ENCODE data around the gene CCL18. TPM values are rescaled to one million over a fixed set of nuclear protein-coding genes. Genes with fewer than 3 reads are reported as not detected.
"Not testable (repeated sequence)": the region's sequence is repeated elsewhere in the genome, so short reads cannot be mapped to it uniquely, and the experiment has no call there.

Gene CCL18, protein sequence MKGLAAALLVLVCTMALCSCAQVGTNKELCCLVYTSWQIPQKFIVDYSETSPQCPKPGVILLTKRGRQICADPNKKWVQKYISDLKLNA
- not detected in 2 replicates for total RNA-seq (2014; rRNA removed; shearing (Covaris generic))

DNA sequence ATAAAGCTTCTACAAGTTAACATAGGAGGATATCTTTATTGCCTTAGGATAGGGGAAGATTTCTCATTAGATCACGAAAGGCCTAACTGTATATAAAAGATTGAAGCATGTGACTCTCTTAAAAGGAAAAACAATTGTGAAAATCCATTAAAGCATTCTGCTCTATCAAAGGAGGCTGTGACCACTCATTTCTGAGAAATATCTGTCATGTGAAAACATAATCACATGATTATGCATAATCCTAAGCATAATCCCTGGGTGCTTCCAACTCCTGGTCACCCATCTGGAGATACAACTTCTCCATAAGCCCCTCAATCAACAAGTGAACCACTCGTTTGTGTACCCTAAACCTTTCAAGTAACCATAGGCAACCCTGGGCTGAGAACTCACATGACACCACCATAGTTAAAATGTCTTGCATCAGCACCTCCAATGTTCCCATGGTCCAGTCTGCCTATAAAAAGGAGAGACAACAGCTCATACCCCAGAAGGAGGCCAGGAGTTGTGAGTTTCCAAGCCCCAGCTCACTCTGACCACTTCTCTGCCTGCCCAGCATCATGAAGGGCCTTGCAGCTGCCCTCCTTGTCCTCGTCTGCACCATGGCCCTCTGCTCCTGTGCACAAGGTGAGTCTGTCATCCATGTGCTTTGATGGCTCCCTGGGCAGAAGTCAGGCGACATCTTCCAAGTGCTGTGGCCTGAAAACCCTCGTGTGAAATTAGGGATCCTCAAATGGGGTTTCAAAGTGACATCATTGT, at the start of gene CCL18:
CCL18 (plus strand) TSS at position 487 of the 756 bp plus-strand sequence; CDS start at position 558, 71 bp downstream.
- DNase-seq (ENCODE audit: low read depth): no peak

DNA sequence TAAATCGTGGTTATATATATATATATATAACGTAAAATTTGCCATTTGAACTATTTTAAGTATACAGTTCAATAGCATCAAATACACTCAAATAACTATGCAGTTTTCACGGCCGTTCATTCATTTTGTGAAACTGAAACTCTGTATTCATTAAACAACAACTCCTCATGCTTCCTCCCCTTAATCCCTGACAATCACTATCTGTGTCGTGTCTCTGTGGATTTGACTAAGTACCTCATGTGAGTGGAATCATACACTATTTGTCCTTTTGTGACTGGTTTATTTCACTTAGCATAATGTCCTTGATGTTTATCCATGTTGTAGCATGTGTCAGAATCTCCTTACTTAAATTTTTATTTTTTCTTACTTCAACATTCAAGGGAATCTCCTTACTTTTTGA, 49.1 kb upstream of the CCL18 start:
- DNase-seq (ENCODE audit: low read depth): no peak

DNA sequence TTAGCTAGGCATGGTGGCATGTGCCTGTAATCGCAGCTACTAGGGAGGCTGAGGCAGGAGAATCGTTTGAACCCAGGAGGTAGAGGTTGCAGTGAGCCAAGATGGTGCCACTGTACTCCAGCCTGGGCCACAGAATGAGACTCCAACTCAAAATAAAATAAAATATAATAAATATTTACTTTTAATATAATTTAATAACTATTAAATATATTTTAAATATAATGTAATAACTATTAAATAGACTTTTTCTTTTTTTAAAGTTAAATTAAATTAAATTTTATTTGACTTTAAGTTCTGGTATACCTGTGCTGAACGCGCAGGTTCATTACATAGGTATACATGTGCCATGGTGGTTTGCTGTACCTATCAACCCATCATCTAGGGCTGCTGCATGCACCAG, 48.2 kb upstream of the CCL18 start:
- not testable (repeated sequence) for DNase-seq (ENCODE audit: low read depth)

DNA sequence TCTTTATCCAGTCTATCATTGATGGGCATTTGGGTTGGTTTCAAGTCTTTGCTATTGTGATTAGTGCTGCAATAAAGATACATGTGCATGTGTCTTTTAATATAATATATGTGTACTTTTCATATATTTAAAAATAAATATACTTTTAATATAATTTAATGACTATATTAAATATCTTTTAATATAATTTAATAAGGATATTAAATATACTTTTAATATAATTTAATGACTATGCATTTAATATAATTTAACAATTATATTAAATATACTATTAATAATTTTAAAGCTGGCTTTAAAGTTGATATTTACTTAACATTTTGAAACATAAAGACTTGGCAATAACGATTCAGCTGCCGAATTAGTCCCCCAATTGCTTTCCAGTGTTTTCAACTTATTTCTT, 47.5 kb upstream of the CCL18 start:
- no peak for DNase-seq (ENCODE audit: low read depth)

DNA sequence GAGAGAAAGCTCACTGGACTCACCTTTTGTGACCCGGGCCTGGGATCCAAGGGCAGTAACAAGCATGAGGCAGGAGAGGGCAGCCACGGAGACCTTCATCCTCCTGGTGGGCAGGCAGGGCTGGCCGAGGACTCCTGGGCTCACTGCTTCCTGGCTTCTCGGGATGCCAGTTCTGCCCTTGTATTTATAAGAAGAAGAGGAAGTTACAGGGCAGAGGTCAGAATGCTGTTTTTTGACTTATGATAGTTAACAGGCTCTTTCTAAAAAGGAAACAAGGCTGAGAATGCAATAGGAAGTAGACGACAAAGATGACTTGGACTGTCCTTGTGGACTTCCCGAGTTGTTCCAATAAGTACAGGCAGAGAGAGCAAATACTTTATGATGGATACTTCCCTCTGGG, 46.3 kb upstream of the CCL18 start, which contains the start of gene CCL23:
CCL23 (minus strand) TSS at position 174 of the 400 bp plus-strand sequence; CDS start at position 99, 75 bp downstream.
- DNase-seq (ENCODE audit: low read depth): no peak

DNA sequence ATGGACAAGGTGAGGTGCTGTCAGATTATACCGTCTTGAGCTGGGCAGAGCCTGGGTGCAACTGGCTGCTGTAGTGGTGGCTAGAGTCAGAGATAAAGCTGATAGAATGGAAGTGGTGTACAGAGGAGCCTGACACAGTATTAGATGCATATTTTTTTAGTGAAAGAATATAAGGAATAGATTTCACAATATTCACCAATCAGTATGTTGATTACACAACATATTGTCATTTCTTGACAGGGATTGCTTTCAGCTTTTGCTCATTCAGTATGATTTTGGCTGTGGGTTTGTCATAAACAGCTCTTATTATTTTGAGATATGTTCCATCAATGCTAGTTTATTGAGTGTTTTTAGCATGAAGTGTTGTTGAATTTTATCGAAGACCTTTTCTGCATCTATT, 44.6 kb upstream of the CCL18 start:
- DNase-seq (ENCODE audit: low read depth): no peak

DNA sequence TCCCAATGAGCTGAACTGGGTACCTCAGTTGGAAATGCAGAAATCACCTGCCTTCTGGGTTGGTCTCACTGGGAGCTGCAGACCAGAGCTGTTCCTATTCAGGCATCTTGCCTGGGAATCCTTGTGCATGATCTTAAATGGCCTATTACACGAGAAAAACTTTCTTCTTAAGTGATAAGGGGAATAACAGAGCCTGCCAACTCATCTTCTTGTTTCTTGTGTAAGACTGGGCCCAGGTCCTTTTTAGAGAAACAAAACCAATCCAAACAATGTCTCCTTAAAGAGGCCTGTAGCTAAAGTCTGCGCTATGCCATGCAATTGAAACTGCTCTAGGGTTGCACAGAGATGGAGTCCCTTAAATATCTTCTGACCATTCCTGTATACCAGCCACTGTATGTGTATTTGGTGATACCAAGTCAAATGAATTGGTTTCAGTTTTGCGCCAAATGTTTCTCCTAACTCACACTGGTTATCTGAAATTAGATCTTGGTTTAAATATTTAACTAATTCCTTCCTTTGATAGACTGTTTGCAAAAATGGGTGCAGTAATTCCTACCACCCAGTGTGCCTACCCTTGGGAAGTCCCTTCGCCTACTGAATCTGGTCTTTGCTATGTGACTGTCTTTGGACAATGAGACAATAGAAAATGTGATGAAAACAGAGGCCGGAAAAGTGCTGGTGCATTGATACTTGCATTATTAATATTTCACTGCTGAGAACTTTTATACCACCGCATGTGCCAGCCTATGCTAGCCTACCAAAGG, 39.8 kb upstream of the CCL18 start:
- no peak for DNase-seq (ENCODE audit: low read depth)

DNA sequence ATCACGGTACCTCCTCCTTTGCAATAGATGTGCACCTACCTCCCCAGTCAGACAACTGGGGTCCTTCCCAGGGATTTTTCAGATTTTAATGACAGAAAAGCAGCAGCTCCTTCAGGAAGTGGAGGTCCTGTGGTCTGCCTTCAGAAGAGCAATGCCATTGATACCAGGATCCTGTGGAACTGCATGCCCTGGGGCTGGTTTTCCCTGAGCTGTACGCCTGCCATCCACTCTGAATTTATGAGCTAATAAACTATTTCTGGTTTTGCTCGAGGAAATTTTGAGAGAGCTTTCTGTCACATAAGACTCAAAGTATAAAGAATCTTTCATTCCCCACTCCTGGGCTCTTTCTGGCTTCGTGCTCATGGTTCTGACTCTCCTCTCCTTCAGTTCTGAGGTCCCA, 36.3 kb upstream of the CCL18 start:
- peak; percentile 9 for DNase-seq (ENCODE audit: low read depth)

DNA sequence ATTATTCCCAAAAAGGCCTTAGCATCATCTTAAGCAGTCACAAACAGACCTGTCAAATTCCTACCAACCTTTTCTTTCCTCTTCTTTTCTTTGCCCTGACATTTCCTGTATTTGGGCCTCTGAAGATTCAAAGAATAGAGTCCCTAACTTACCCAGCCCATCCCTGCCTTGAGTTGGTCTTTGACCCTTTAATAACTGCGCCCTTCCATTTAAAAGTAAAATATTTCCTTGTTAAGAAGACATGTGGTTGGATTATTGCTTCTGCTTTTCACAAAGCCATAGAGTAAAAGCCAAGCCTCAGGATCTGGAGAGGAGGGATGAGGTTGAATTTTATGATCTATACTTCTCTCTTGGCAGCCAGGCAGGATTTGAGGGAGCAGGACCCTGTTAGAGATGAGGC, 33.1 kb upstream of the CCL18 start:
- DNase-seq (ENCODE audit: low read depth): no peak

DNA sequence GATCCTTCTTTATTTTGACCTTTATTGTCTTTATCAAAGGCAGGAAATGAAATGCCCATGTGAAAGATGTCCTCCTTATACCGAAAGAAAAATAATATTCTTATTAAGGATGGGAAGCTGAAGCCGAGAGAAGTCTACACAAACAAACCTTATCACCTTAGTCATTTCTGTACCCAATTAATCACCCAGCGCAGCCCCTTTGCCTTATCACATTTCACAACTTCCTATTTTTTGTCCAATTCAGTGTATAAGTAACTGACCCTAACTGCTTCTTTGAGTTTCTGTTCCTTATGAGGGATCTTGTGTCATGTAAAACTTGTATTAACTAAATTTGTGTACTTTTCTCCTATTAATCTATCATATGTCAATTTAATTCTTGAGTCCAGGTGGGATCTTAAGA, 29.9 kb upstream of the CCL18 start:
- no peak for DNase-seq (ENCODE audit: low read depth)

DNA sequence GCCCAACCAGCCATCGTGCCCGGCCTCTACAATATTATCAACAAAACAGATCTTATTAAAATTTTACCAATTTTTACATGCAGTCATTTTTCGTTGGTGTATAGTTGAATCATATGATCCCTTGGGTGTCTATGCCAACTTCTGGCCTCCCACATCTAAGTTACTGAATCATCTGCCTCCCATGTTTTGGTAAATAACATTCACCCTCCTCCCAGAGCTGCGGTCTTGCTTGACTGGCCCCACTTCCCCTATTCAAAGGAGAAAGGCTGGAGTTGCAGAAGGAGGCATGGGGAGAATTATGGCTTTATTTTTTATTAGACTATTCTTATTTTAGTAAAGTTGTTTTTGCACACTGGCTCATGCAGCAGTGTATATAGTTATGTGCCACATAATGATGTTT, 27.8 kb upstream of the CCL18 start:
- no peak for DNase-seq (ENCODE audit: low read depth)

DNA sequence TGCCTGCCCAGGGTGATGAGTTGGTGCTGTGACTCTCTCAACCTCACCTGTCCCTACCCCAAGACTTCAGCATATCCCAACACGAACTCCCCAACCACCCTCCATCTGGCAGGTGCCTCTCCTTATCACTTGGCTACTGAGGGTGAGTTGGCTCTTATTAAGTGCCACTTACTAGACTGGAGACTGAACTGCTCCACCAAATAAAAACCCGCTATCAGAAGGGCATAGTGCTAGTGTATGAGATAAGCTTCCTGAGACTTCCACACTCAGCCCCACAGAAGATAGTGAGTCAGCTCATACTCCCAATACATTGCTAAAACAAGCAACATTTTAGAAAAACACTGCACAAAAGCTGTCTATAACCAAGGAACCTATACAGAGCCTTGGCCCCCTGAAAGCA, 16.0 kb upstream of the CCL18 start:
- no peak for DNase-seq (ENCODE audit: low read depth)

DNA sequence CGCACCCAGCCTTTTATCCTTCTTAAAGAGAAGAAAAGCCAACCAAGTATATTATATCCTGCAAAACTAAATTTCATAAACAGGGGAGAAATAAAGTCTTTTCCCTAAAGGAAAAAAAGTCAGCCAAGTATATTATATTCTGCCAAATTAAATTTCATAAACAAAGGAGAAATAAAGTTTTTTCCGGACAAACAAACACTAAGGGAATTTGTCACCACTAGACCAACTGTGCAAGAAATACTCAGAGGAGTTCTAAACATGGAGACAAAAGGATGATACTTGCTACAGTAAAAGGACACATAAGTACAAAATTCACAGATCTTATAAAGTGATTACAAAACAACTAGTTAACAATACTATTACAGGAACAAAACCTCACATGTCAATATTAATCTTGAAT, 14.4 kb upstream of the CCL18 start:
- no peak for DNase-seq (ENCODE audit: low read depth)

DNA sequence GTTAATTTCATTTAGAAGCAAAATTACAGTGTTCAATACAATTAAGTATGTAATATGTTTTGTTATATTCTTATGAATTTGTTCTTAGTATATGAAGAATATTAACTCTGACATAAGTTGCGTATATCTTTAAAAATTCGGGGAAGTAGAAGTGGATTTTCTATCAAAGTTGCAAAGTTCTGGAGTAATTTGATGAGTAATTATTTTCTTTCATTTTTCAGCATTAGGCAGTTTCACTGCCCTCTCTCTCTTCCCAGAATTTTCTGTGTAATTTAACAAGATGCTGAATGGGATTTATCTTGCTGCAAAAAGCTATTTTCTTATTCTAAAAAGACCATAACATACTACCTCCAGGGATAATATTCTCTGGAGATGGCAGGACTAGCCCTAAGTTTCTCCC, 8.9 kb upstream of the CCL18 start:
- no peak for DNase-seq (ENCODE audit: low read depth)

DNA sequence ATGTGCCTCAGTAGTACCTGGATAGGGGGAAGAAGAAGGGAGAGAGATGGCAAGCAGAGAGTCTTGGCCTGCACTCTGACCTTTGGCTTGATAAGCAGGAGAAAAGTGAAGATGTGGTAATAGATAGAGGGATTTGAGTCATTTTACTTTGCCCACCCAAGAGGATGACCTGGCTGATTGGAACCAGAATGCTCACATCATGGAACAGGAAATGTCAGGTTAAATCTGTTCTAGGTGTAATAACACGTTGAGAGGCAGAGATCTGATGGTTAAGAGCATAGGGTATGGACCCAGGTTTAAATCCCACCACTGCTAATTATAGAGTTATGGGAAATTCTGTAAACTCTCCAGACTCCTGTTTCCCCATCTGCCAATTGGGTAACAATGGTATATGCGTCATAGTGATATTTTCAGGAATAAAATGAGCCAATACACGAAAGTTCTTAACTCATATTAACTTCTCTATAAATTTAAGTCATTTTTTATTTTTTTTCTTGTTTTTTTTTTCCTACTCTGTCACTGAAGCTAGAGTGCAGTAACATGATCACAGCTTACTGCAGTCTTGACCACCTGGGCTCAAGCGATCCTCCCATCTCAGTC, 8.1 kb upstream of the CCL18 start:
- DNase-seq (ENCODE audit: low read depth): no peak

DNA sequence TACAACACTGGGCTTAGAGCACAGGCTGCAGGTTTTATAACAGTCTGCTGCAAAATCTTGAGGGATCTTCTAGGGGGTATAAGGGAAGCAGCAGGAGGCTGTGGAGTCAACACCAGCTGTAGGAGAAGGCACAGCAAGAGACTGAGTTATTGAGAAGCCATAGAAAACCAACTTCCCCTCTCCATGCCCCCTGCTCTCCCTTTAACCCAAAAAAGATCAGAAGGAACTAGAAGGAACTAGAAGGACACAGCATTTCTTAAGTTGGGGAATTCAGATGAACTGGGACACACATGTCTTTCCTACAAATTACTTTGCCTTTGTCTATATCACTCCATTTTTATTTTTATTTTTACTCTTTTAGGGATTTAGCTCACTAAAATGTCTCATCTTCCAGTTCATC, 6.2 kb upstream of the CCL18 start:
- no peak for DNase-seq (ENCODE audit: low read depth)

DNA sequence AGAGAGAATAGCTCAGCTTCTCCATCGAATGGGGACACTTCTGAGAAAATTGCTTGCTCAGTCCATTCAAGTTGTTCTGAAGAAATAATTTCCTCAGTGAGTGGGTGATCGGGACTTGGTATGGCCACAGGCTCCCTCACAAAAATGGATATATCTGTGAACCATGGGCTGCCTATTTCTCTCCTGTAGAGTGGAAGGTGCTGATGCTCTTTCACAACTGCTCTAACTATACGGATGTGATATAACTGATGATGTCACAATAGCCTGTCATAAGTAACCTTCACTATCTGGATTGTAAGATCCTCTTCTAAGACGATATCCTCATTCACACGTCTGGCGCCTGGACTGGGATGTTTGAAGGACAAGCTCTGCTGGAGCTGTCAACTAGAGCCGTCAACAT, 4.7 kb upstream of the CCL18 start:
- DNase-seq (ENCODE audit: low read depth): no peak

DNA sequence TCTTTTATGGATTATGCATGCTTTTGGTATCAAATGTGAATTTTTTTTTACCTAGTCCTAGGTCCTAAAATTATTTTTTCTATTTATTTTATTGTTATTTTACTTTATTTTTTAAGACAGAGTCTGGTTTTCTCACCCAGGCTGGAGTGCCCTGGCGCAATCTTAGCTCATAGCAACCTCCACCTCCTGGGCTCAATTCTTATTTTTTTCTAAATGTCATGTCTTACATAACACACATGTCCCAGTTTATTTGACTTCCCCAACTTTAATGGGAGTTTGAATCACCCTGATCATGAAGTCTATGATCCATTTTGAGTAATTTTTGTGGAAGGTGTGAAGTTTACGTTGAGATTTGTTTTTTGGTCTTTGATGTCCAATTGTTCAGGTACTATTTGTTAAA, 3.3 kb upstream of the CCL18 start:
- no peak for DNase-seq (ENCODE audit: low read depth)

DNA sequence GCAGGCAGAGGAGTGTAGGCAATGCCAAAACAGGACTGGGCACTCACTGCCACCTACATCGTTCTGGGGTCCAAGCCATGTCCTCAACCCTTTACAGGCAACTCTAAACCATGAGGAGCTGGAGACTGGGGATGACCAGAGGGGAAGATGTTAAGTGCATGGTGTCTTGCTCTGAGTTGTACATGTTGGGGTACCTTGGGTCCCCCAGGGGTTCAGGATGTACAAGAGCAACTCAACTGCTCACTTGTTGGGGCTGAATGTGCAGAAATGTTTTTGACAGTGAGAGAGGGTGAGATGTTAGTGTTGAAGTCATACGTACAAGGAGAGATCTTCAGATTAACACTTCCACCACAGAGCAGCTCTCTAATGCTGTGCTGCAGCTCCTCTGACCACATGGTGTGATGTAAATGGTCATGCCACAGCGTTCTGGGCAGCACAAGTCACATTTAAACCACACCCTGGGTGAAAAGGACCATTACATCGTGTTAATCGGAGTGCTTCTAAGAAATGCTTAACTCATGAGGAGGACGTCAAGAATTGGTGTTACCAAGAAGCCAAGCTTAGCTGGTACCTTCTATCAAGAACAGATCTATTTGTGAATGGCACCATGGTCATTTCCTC, 2.4 kb downstream of the CCL18 start:
- DNase-seq (ENCODE audit: low read depth): no peak

DNA sequence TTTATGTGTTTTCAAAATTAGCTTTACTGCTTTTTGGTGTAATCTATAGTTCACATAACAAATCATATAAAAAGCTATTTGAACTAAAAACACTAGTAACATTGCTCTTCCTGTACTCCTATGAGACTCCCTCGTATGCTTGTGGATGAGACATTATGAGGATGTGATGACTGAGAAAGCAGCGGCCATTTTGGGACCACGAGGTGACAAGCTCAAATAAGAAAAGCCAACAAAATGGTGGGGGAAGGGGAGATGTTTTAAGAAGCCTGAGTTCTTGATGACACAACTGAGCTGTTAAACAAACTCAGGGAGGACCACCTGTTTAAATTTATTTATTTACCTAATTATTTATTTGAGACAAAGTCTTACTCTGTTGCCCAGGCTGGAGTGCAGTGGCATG, 4.5 kb downstream of the CCL18 start:
- no peak for DNase-seq (ENCODE audit: low read depth)

DNA sequence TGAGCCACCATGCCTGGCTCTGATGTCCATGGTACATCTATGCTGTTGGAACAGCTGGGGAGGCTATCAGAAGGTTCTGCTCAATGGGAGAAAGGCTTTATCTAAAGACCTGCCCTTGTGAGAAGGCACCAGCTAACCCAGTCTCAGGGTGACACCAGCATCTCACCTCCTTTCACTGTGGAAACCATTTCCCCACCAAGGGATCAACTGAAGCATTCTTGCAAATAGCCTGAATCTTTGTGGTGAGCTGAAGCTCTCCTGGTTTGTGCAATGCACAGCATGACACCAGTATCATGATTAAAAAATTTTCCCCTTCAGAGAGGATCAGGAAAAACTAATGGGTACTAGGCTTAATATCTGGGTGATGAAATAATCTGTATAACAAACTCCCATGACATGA, 5.1 kb downstream of the CCL18 start:
- DNase-seq (ENCODE audit: low read depth): no peak

DNA sequence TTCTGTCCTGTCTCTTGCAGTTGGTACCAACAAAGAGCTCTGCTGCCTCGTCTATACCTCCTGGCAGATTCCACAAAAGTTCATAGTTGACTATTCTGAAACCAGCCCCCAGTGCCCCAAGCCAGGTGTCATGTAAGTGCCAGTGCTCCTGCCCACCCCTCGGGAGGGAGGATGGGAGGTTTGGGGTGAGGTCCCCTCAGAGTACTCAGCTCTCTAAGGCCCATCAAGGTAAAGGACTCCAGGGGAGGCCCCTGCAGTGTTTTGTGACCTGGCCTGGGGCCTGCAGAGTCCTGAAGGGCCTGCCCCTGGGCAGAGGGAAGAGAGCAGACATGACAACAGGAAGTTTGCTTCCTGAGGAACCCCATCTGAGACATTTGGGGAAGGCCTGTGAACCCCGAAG, 6.4 kb downstream of the CCL18 start:
- DNase-seq (ENCODE audit: low read depth): no peak
